HEK293T (cell line): ENCODE measurements around the gene MXD3.

ENCODE experiments used
- CTCF ChIA-PET: fragments of 350-600 bp; formaldehyde crosslinking; extraction: SDS; loops from one replicate; lab custom pipeline; 2021; ENCODE audit warnings: antibody characterized with exemption, inconsistent platforms; lab: Yijun Ruan, JAX
- POLR2A ChIA-PET: fragments of 350-600 bp; formaldehyde crosslinking; extraction: SDS; loops from one replicate; lab custom pipeline; 2020; ENCODE audit warnings: antibody characterized with exemption, inconsistent platforms; lab: Yijun Ruan, JAX
- DNase-seq: peaks from one replicate; pipeline ENCODE4 v3.0.0; 2012; ENCODE audit warnings: mixed read lengths; ENCODE audit errors: extremely low spot score
- ARNT ChIP-seq: fragments of 450-650 bp; IDR thresholded peaks from 2 replicates; pipeline ENCODE4 v1.6.1; 2017; ENCODE audit warnings: mild to moderate bottlenecking
- BHLHE40 ChIP-seq: fragments of 450-650 bp; IDR thresholded peaks from 2 replicates; pipeline ENCODE4 v1.6.1; 2016; ENCODE audit warnings: mild to moderate bottlenecking, moderate library complexity, borderline replicate concordance
- CTBP1 ChIP-seq: fragments of 450-650 bp; IDR thresholded peaks from 2 replicates; pipeline ENCODE4 v1.6.1; 2016; ENCODE audit warnings: borderline replicate concordance
- ELF4 ChIP-seq: fragments of 450-650 bp; IDR thresholded peaks from 2 replicates; pipeline ENCODE4 v1.6.1; 2017; ENCODE audit warnings: antibody characterized with exemption
- FOXA1 ChIP-seq: fragments of 450-650 bp; IDR thresholded peaks from 2 replicates; pipeline ENCODE4 v1.6.1; 2016; ENCODE audit warnings: mild to moderate bottlenecking
- FOXK2 ChIP-seq: fragments of 450-650 bp; IDR thresholded peaks from 2 replicates; pipeline ENCODE4 v1.6.1; 2016; ENCODE audit warnings: mild to moderate bottlenecking
- FOXM1 ChIP-seq: fragments of 450-650 bp; IDR thresholded peaks from 2 replicates; pipeline ENCODE4 v1.6.1; 2017; ENCODE audit warnings: mild to moderate bottlenecking, borderline replicate concordance
- HDGF ChIP-seq: fragments of 450-650 bp; IDR thresholded peaks from 2 replicates; pipeline ENCODE4 v1.6.1; 2017; ENCODE audit warnings: antibody characterized with exemption, borderline replicate concordance
- L3MBTL2 ChIP-seq: fragments of 450-650 bp; conservative IDR thresholded peaks from 2 replicates; pipeline ENCODE4 v1.6.1; 2016; ENCODE audit warnings: mild to moderate bottlenecking
- LEF1 ChIP-seq: fragments of 450-650 bp; IDR thresholded peaks from 2 replicates; pipeline ENCODE4 v1.6.1; 2017; ENCODE audit warnings: mild to moderate bottlenecking, borderline replicate concordance
- NFRKB ChIP-seq: fragments of 450-650 bp; IDR thresholded peaks from 2 replicates; pipeline ENCODE4 v1.6.1; 2016; ENCODE audit warnings: mild to moderate bottlenecking, moderate library complexity
- SP1 ChIP-seq: fragments of 450-650 bp; IDR thresholded peaks from 2 replicates; pipeline ENCODE4 v1.6.1; 2017
- SUZ12 ChIP-seq: fragments of 450-650 bp; IDR thresholded peaks from 2 replicates; pipeline ENCODE4 v1.6.1; 2016; ENCODE audit warnings: mild to moderate bottlenecking
- TARDBP ChIP-seq: fragments of 450-650 bp; IDR thresholded peaks from 2 replicates; pipeline ENCODE4 v1.6.1; 2016
- ZNF384 ChIP-seq: fragments of 450-650 bp; IDR thresholded peaks from 2 replicates; pipeline ENCODE4 v1.6.1; 2016
- TF ChIP-seq, protein P1 (sequence below): fragments of 450-650 bp; IDR thresholded peaks from 2 replicates; pipeline ENCODE4 v1.6.1; 2016

MXD3 gene

DNA sequence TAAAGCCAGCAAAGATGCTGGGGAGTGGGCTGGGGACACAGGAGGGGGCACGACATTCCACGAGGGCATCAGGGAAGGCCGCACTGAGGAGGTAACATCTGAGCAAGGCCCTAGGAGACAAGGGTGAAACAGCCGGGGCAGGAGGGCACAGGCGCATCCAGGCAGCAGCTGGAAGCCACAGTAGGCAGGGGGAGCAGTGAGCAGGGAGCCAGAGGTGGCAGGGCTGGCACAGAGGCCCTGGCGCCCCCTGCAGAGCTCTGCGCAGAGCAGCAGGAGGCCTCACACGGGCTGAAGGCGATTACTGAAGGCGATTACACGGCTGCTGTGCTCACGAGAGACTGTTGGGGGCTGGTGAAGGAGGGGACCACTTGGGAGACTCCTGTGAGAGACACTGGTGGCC is 24.4 kb upstream of the MXD3 start:
- no peak for DNase-seq
- ChIA-PET POLR2A (interaction anchor here (0.7 to 1.9 kb wide), 2 partner anchors 16 kb away, joined by 3 to 7 read pairs; partner anchors contain the start of gene LMAN2), CTCF (no interaction called here)
- TF ChIP-seq SP1 (no peak), TARDBP (no peak), BHLHE40 (no peak), FOXM1 (no peak), L3MBTL2 (no peak), ELF4 (no peak), SUZ12 (no peak)

DNA sequence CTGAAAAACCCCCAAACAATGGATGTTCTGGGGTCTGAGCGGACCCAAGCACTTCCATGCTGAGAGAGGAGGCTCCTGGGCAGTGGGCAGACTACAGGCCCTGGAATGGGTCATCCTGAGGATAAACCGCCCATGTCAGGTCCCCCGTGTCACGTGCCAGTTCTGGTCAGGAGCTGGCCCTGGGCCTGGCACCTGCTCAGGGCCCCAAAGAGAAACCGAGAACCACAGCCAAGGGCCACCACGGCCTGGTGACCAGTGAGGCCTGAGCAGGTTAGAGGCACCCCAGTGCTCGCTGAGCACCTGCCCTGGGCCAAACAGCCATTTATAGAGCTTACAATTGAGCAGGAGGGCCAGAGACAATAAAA is 24.0 kb upstream of the MXD3 start:
- ChIA-PET CTCF (no interaction called here), POLR2A (interaction anchor here (0.7 to 1.9 kb wide), 2 partner anchors 16 kb away, joined by 3 to 7 read pairs; partner anchors contain the start of gene LMAN2)
- TF ChIP-seq ELF4 = no peak
- DNase-seq = no peak

DNA sequence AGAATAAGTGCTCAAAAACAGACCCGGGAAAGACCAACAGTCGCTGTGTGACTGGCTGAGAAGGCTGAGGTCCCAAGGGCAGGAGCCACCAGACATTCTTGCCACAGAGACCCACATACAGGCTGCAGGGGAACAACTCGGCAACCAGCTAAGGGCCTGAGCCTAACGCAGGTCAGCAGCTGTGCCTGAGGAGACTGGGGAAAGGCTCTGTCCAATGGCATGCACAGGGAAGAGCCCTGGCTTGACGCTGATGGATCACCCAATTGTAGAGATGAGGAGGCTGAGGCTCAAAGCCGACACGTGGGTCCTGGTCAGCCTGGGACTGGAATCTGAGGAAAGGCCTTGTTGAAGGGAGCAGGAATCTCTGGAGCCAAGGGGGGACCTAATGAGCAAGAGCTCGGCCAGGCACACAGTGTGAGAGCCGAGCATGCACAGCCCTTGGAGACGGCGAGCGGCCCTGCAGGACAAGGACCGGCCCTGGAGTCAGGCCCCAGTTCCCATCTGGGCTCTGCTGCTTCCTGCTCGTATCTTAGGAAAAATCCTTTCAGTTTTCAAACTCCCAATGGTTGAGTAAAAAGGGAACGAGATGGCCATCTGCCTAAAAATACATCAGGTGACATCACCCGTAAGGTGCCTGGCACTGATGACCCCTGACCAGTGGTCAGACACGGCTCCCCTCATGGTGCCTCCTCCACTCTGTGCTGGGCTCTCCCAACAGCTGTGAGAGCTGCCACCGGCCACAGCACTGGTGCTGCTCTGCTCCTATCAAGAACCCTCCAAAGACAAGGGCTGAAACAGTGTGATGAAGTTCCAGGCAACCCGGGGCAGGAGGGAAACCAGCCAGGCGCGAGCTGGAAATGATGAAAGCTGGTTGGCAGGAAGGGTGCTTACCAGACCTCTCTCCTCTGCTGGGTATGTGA is 23.3 kb upstream of the MXD3 start:
- ChIA-PET CTCF (no interaction called here), POLR2A (interaction anchor here (1.9 kb wide), 1 partner anchor 17 kb away, joined by 7 read pairs; the partner anchor contains the start of gene LMAN2)
- TF ChIP-seq FOXK2 (no peak), NFRKB (no peak), CTBP1 (no peak), LEF1 (no peak), ZNF384 (no peak), BHLHE40 (no peak), ELF4 (no peak), SUZ12 (no peak), FOXA1 (no peak), TARDBP (no peak), HDGF (no peak), SP1 (no peak), FOXM1 (no peak), ARNT (no peak), L3MBTL2 (no peak)
- TF ChIP-seq, protein P1, sequence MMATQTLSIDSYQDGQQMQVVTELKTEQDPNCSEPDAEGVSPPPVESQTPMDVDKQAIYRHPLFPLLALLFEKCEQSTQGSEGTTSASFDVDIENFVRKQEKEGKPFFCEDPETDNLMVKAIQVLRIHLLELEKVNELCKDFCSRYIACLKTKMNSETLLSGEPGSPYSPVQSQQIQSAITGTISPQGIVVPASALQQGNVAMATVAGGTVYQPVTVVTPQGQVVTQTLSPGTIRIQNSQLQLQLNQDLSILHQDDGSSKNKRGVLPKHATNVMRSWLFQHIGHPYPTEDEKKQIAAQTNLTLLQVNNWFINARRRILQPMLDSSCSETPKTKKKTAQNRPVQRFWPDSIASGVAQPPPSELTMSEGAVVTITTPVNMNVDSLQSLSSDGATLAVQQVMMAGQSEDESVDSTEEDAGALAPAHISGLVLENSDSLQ = no peak
- DNase-seq = no peak

DNA sequence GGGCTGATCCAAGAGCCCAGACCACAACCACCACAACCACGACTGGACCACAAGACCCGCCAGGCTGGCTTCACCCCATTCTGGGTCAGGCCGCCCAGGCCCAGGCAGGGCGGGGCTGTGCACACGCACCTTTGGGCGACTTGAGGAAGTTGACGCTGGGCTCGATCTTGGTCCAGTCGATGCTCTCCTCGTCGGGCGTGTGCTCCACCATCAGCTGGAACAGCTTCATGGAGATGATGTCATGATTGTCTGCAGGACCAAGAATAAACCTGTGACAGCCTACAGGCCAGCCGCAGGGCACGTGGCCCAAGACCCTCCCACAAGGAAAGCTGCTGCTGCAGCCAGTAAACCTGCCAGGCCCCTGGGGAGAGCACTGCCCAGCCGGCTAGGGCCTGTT is 22.5 kb upstream of the MXD3 start:
- no peak for DNase-seq
- POLR2A ChIA-PET = interaction anchor here (1.9 kb wide), 1 partner anchor 18 kb away, joined by 7 read pairs; the partner anchor contains the start of gene LMAN2
- no peak for TF ChIP-seq ARNT
- no peak for TF ChIP-seq FOXM1
- no peak for TF ChIP-seq SUZ12
- no peak for TF ChIP-seq HDGF
- no peak for TF ChIP-seq ELF4
- no peak for TF ChIP-seq LEF1
- TF ChIP-seq FOXA1 = no peak
- TF ChIP-seq CTBP1 = no peak
- TF ChIP-seq SP1 = no peak
- no peak for TF ChIP-seq ZNF384
- no peak for TF ChIP-seq TARDBP
- TF ChIP-seq, protein P1 = no peak
- TF ChIP-seq L3MBTL2 = no peak
- TF ChIP-seq NFRKB = no peak
- TF ChIP-seq FOXK2 = no peak
- TF ChIP-seq BHLHE40 = no peak
- CTCF ChIA-PET = no interaction called here

DNA sequence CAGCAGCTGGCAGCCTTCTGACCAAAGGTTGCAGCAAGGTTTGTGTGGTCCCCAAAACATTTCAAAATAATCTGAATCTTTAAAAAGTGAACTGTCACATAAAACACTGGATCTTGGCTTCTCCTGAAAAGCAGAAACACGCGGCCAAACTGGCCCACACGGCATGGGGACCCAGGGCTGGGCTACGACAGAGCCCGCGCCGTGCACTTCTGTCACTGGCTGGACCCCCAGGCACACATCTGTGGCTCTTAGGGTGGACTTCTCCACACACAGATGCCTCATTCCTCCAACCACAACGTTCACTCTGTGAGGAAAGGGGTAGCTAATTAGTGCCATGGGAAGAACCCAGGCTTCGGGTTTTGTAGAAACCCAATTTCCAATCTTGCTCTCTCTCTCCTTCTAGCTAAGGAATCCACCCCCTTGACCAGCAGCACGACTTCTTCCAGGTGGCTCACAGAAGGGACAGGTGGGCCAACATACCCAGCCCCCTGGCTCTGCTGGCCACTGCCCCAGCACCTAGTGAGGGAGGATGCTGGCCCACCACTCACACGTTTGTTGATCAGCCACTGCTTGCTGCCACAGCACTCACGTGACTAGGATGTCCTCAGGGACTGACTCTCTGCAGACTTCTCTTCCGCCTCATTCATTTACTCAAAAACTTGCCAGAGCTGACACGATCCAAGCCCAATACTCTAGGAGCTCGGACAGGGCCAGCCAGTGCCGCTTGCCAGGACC is 21.9 kb upstream of the MXD3 start:
- TF ChIP-seq CTBP1 (no peak), ARNT (no peak), HDGF (no peak), TARDBP (no peak), SP1 (no peak)
- TF ChIP-seq, protein P1 = no peak
- DNase-seq = no peak
- CTCF ChIA-PET = no interaction called here
- POLR2A ChIA-PET = no interaction called here

DNA sequence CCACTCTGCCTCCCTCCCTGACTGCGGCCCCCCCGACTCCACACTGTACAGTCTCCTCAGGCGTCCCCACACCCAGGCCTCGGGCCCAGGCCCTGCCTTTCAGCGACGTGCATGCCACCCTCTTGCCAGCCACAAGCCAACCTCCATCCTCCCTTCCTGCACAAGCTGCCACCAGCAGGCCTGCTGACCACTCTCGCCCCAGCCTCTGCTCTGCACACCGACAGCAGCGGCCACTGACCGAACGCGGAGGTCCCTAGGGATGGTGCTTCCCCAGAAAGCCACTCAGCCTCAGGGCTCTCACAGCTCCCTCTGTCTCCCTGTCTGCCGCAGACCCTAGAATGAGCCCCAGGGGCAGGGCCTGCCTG is 21.2 kb upstream of the MXD3 start:
- TF ChIP-seq CTBP1 = no peak
- TF ChIP-seq HDGF = no peak
- TF ChIP-seq ELF4 = no peak
- TF ChIP-seq, protein P1 = no peak
- no peak for TF ChIP-seq FOXM1
- TF ChIP-seq FOXK2 = no peak
- TF ChIP-seq L3MBTL2 = no peak
- TF ChIP-seq BHLHE40 = no peak
- no peak for TF ChIP-seq ARNT
- no peak for TF ChIP-seq LEF1
- no peak for TF ChIP-seq SP1
- no peak for TF ChIP-seq NFRKB
- ChIA-PET CTCF (no interaction called here), POLR2A (no interaction called here)
- DNase-seq = no peak
